Endodermal cell (in vitro differentiated cells): ENCODE results near the gene PRXL2C. TPM values are rescaled to one million over a fixed set of nuclear protein-coding genes. Genes with fewer than 3 reads are reported as not detected.
"Not testable (repeated sequence)": the region's sequence is repeated elsewhere in the genome, so short reads cannot be mapped to it uniquely, and the experiment has no call there.

Experiments used
- DNase-seq: peaks from one replicate; pipeline ENCODE4 v3.0.0-alpha.2; 2017
- H3K27ac ChIP-seq: 2 replicates; pipeline ENCODE4 v1.5.1; 2013; ENCODE audit warnings: mild to moderate bottlenecking, low read depth, low read length, moderate library complexity
- H3K27me3 ChIP-seq: 2 replicates; pipeline ENCODE4 v1.6.1; 2013; ENCODE audit warnings: mild to moderate bottlenecking, low read length, moderate library complexity; ENCODE audit not compliant: insufficient read depth, control insufficient read depth, poor library complexity, severe bottlenecking
- H3K36me3 ChIP-seq: 2 replicates; pipeline ENCODE4 v1.7.0; 2013; ENCODE audit warnings: mild to moderate bottlenecking, low read length, moderate library complexity; ENCODE audit not compliant: control insufficient read depth, insufficient read depth
- H3K4me1 ChIP-seq: one replicate; pipeline ENCODE4 v1.7.0; 2013; ENCODE audit warnings: low read length; ENCODE audit not compliant: control insufficient read depth, insufficient read depth
- H3K4me3 ChIP-seq: 2 replicates; pipeline ENCODE4 v1.5.1; 2013; ENCODE audit warnings: mild to moderate bottlenecking, low read length, moderate library complexity
- H3K9ac ChIP-seq: 2 replicates; pipeline ENCODE4 v1.6.1; 2013; ENCODE audit warnings: mild to moderate bottlenecking, low read length, moderate library complexity; ENCODE audit not compliant: poor library complexity, severe bottlenecking; ENCODE audit errors: extremely low read depth
- H3K9me3 ChIP-seq: 2 replicates; pipeline ENCODE4 v1.6.1; 2013; ENCODE audit warnings: mild to moderate bottlenecking, low read length, moderate library complexity; ENCODE audit not compliant: control insufficient read depth
- H3K27ac Mint-ChIP-seq: 2 replicates; pipeline ENCODE4 v1.8.0; 2020; ENCODE audit warnings: mixed read lengths
- H3K27me3 Mint-ChIP-seq: 2 replicates; pipeline ENCODE4 v1.8.0; 2021; ENCODE audit warnings: mild to moderate bottlenecking, mixed read lengths; ENCODE audit not compliant: insufficient read depth
- H3K36me3 Mint-ChIP-seq: 2 replicates; pipeline ENCODE4 v1.8.0; 2020; ENCODE audit warnings: low read depth, mixed read lengths
- H3K4me1 Mint-ChIP-seq: 2 replicates; pipeline ENCODE4 v1.8.0; 2020; ENCODE audit warnings: mixed read lengths
- H3K4me3 Mint-ChIP-seq: 2 replicates; pipeline ENCODE4 v1.8.0; 2020; ENCODE audit warnings: mild to moderate bottlenecking, moderate library complexity, mixed read lengths
- H3K9me3 Mint-ChIP-seq: 2 replicates; pipeline ENCODE4 v1.8.0; 2020; ENCODE audit warnings: mild to moderate bottlenecking, mixed read lengths
- CTCF ChIP-seq: fragments of 200-600 bp; sonication (generic); conservative IDR thresholded peaks from 2 replicates; pipeline ENCODE4 v1.5.0; 2021; ENCODE audit warnings: antibody characterized with exemption, mild to moderate bottlenecking
- WGBS, 2 experiments: methylation state at CpG; one replicate each; pipeline versions ENCODE4 v1.1.5 to v1.1.7; 2013; ENCODE audit warnings: missing lambda C conversion rate in 2 of 2, mixed read lengths in 1 of 2; ENCODE audit not compliant: insufficient coverage in 1 of 2, insufficient read length in 1 of 2; 5-methylcytosine and 5-hydroxymethylcytosine counted together
- long read RNA-seq, 4 experiments: library from polyadenylated mRNA in 2 of 4; library from RNA in 1 of 4; library from capped mRNA in 1 of 4; stranded (forward) in 3 of 4; unstranded in 1 of 4; transcript quantifications; one replicate each; pipeline ENCODE4 v2.0.0, GENCODE V29; 2020 to 2021; ENCODE audit warnings: inconsistent platforms in 1 of 4
- polyA plus RNA-seq, 2 experiments: library from polyadenylated mRNA; stranded (reverse); fragments of 50-300 nt; gene quantifications; one replicate each; pipeline ENCODE4 v1.2.3, GENCODE V29; 2013
- total RNA-seq, 2 donors: library from RNA; stranded (reverse); fragmentation: NEBNext Ultra II Directional in 1 of 2; extraction: Animal tissue kit (Norgen Biotek cat#: 25700) in 1 of 2; gene quantifications; 2 replicates in 1 of 2; 3 replicates in 1 of 2; pipeline ENCODE4 v1.2.1, GENCODE V29; 2021

The PRXL2C gene
- total RNA-seq = 1 to 10 TPM; 2.5 to 4.9 TPM
- polyA plus RNA-seq (2013, experiment 1 of 2) = 2.9 TPM
- 3.2 TPM for polyA plus RNA-seq (2013, experiment 2 of 2)
- long read RNA-seq, experiment 1, partial matches to known transcripts = 0 of 1 reads
- long read RNA-seq, experiment 1, other reads (novel, unspliced or antisense) = 0 of 1 reads
- long read RNA-seq, experiment 2, partial matches to known transcripts = 0 of 3 reads
- long read RNA-seq, experiment 2, other reads (novel, unspliced or antisense) = 0 of 3 reads
- long read RNA-seq, experiment 3, partial matches to known transcripts = 1 of 3 reads
- long read RNA-seq, experiment 3, other reads (novel, unspliced or antisense) = 0 of 3 reads
- long read RNA-seq, experiment 4, partial matches to known transcripts = 0 of 1 reads
- long read RNA-seq, experiment 4, other reads (novel, unspliced or antisense) = 0 of 1 reads

DNA sequence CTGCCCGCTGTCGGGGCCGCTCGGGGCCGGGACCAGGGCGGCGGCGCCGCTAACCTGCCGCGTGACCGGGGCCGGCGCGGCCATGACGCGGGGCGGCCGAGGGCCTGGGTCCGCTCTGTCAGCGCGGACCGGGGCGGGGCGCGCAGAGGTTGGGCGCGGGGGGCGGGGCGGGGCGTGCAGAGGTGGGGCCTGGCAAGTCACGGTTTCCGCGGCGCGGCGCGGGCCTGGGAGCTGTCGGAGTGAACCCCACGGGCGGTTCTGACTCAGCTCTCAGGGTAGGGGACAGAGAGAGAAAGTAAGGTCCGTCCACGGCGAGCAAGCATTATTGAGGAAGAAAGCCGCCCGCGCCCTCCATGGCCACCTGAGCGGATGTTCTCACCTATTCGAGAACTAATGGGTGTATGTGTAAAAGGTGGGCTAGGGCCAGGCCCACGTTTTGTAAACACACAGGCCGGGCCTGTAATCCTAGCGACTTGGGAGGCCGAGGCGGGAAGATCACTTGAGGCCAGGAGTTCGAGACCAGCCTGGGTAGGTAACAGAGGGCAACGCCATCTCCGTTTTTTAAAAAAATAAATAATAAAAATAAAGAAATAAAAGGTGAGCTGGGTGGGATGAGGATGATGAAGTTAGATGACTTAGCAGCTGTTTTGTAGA is at the start of gene PRXL2C:
TSS of gene PRXL2C (minus strand) at position 120 of the 654 bp plus-strand sequence. CDS start at position 84, 36 bp downstream.
- no peaks in the 10 kb centered on the region for H3K4me1 Mint-ChIP-seq
- no peaks in the 10 kb centered on the region for H3K9me3 Mint-ChIP-seq
- H3K9ac ChIP-seq = peak within 1 kb of the TSS; percentile 60
- H3K4me3 Mint-ChIP-seq = peak within 1 kb of the TSS; percentile 76
- H3K27ac Mint-ChIP-seq = peak within 1 kb of the TSS; percentile 88
- no peaks in the 10 kb centered on the region for H3K9me3 ChIP-seq
- H3K36me3 Mint-ChIP-seq = no peaks in the 10 kb centered on the region
- TF ChIP-seq CTCF = no peak
- peaks cover 21% of the 10 kb centered on the region for H3K27me3 ChIP-seq
- peak within 1 kb of the TSS; percentile 81 for H3K4me3 ChIP-seq
- peaks cover 9% of the 10 kb centered on the region for H3K36me3 ChIP-seq
- DNase-seq = peak; percentile 92
- WGBS, 2 experiments = 0 to 2% methylated on average over 18 to 55 of the region's 57 CpGs
- no peak within 1 kb of the TSS for H3K27ac ChIP-seq
- H3K4me1 ChIP-seq = no peaks in the 10 kb centered on the region
- peaks cover 15% of the 10 kb centered on the region for H3K27me3 Mint-ChIP-seq

- not testable (repeated sequence) for H3K27me3 ChIP-seq, H3K27ac Mint-ChIP-seq, H3K27me3 Mint-ChIP-seq, H3K4me3 Mint-ChIP-seq, H3K4me3 ChIP-seq, H3K4me1 Mint-ChIP-seq, H3K36me3 ChIP-seq, H3K9ac ChIP-seq, H3K4me1 ChIP-seq, DNase-seq, H3K27ac ChIP-seq
- H3K36me3 Mint-ChIP-seq = peaks cover 23% of the 10 kb centered on the region
- peaks cover 80% of the 10 kb centered on the region for H3K9me3 Mint-ChIP-seq
- 92% methylated on average over 7 to 25 of the region's 30 CpGs for WGBS, 2 experiments
- peaks cover 68% of the 10 kb centered on the region for H3K9me3 ChIP-seq
These were observed 45.7 kb upstream of the PRXL2C start for GRCh38 chr9:96700721-96701375.

DNA sequence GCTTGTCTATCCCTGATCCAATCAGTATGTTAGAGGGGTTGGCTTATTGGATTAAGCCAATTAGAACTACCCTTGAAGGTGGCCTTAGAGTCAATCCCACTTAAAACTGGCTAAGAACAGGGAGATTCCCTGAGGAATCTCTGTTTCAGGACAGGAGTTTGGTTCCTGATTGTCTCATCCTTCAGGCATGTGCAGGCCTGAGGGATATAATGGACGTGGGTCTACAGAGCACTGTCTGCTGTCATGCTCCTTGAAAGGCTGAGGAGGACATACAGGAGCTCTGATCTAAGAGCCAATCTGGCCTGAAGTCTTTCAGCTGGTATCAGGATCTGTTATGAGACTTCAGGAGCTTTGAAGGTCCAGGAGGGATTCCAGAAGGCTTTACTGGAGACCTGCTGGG is 36.2 kb upstream of the PRXL2C start:
- Histone ChIP-seq H3K9me3 (peaks cover 47% of the 10 kb centered on the region), H3K27me3 (no peaks in the 10 kb centered on the region), H3K4me1 (no peaks in the 10 kb centered on the region), H3K36me3 (no peaks in the 10 kb centered on the region), H3K9ac (no peak overlapping the region), H3K4me3 (no peak overlapping the region), H3K27ac (no peak overlapping the region)
- DNase-seq = no peak
- Mint-ChIP-seq H3K4me1 (no peaks in the 10 kb centered on the region), H3K9me3 (peaks cover 43% of the 10 kb centered on the region), H3K36me3 (peaks cover 17% of the 10 kb centered on the region), H3K27ac (no peak overlapping the region), H3K4me3 (no peak overlapping the region), H3K27me3 (peaks cover 5% of the 10 kb centered on the region)
- TF ChIP-seq CTCF = no peak
- WGBS, 2 experiments = 74 to 78% methylated on average over 1 of the region's 1 CpG
